GM18499 (cell line): ENCODE results near the gene ATP11C.

ENCODE experiments used
- ATAC-seq: cut with Tn5 transposase; IDR thresholded peaks from one replicate; pipeline ENCODE4 v1.9.1; 2021; ENCODE audit warnings: moderate number of reproducible peaks; ENCODE audit not compliant: insufficient read depth, unreplicated experiment

Gene ATP11C

GRCh38 chrX:139816204-139816603 lies 116.6 kb downstream of the ATP11C start:
- no peak for ATAC-seq

GRCh38 chrX:139815771-139816170 lies 117.1 kb downstream of the ATP11C start:
- no peak for ATAC-seq

GRCh38 chrX:139811942-139812629 lies 120.8 kb downstream of the ATP11C start:
- peak; percentile 77 for ATAC-seq

GRCh38 chrX:139804482-139804881 lies 128.4 kb downstream of the ATP11C start:
- no peak for ATAC-seq

- ATAC-seq, result no peak
Observed at GRCh38 chrX:139803224-139803623, 129.6 kb downstream of the ATP11C start.

- no peak for ATAC-seq
Observed at GRCh38 chrX:139802048-139802447, 130.8 kb downstream of the ATP11C start.

GRCh38 chrX:139801397-139801813 lies 131.4 kb downstream of the ATP11C start:
- ATAC-seq, result no peak

GRCh38 chrX:139798701-139799100 lies 134.2 kb downstream of the ATP11C start:
- no peak for ATAC-seq

GRCh38 chrX:139795196-139795595 lies 137.7 kb downstream of the ATP11C start:
- peak; percentile 99 for ATAC-seq

- no peak for ATAC-seq
Observed at GRCh38 chrX:139787601-139788000, 145.3 kb downstream of the ATP11C start.

GRCh38 chrX:139784807-139785206 lies 148.0 kb downstream of the ATP11C start:
- peak; percentile 86 for ATAC-seq

GRCh38 chrX:139783959-139784358 lies 148.9 kb downstream of the ATP11C start:
- no peak for ATAC-seq

GRCh38 chrX:139783030-139783429 lies 149.8 kb downstream of the ATP11C start:
- no peak for ATAC-seq

GRCh38 chrX:139776599-139776998 lies 156.3 kb downstream of the ATP11C start:
- no peak for ATAC-seq

- no peak for ATAC-seq
Observed at GRCh38 chrX:139770366-139770765, 162.5 kb downstream of the ATP11C start.

GRCh38 chrX:139766545-139766983 lies 166.3 kb downstream of the ATP11C start:
- ATAC-seq, result no peak

GRCh38 chrX:139762400-139763183 lies 170.3 kb downstream of the ATP11C start:
- no peak for ATAC-seq

GRCh38 chrX:139759637-139760036 lies 173.2 kb downstream of the ATP11C start:
- ATAC-seq, result no peak

GRCh38 chrX:139758809-139759208 lies 174.0 kb downstream of the ATP11C start:
- ATAC-seq, result no peak

- no peak for ATAC-seq
Observed at GRCh38 chrX:139758250-139758649, 174.6 kb downstream of the ATP11C start.

GRCh38 chrX:139751053-139751452 lies 181.8 kb downstream of the ATP11C start:
- ATAC-seq, result no peak

GRCh38 chrX:139750390-139750789 lies 182.5 kb downstream of the ATP11C start:
- ATAC-seq, result no peak
